HG03095 (cell line): Measurements from ENCODE around the gene KLHDC1.
"Not testable (repeated sequence)": the region's sequence is repeated elsewhere in the genome, so short reads cannot be mapped to it uniquely, and the experiment has no call there.

ENCODE experiments used
- ATAC-seq: cut with Tn5 transposase; IDR thresholded peaks from one replicate; pipeline ENCODE4 v1.9.1; 2021; ENCODE audit warnings: moderate library complexity; ENCODE audit not compliant: unreplicated experiment

Gene KLHDC1

DNA sequence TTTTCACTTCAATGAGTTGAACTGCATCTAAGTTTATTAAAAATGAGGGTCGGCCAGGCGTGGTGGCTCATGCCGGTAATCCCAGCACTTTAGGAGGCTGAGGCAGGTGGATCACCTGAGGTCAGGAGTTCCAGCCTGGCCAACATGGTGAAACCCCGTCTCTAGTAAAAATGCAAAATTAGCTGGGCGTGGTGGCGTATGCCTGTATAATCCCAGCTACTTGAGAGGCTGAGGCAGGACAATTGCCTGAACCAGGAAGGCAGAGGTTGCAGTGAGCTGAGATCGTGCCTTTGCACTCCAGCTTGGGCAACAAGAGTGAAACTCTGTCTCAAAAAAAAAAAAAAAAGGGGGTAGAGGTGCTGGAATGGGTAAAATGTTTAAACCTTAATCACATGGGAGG, 88.1 kb downstream of the KLHDC1 start:
- not testable (repeated sequence) for ATAC-seq

DNA sequence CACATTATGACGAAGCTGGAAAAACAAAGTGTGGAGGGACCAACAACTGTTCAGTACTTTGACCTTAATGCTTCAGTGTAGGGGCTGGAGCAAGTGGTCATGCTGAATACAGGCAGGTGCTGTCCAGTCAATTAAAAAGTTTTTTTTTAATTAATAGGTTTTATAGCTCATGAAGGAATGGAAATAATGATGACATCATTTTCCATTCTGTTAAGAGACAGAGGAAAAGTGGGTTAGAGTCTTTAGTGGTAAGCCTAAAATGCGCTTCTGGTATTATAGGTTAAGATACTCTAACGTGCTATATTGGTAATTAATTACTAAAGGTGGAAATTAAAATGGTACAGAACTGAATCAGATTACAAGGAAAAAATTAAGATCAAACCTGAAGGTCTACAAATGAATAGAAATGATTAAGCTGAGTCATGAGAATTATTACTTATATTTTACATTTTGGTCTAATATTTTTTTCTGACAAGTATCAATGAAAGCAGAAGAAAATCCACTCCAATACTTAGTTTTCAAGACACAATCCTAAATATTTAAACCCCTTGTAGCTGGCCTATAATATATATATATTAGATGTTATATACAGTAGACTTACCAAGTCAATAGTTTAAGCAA, 90.6 kb downstream of the KLHDC1 start:
- ATAC-seq = no peak

DNA sequence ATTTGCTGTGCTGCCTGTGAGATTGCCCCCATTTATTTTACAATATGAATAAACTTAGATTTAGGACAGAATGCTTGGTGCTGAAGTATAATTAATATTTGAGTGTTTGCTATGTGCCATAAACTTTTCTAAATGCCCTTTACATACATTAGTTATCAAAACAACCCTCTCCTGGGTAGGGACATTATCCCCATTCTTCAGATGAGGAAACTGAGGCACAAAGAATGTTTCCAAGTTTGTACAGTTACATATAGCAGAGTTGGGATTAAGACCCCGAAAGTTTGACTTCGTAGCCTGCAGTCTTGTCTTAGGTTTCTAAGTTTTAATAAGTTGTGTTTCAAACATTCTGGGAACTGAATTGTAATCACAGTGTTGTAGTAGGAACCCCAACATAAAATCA, 93.4 kb downstream of the KLHDC1 start:
- no peak for ATAC-seq

DNA sequence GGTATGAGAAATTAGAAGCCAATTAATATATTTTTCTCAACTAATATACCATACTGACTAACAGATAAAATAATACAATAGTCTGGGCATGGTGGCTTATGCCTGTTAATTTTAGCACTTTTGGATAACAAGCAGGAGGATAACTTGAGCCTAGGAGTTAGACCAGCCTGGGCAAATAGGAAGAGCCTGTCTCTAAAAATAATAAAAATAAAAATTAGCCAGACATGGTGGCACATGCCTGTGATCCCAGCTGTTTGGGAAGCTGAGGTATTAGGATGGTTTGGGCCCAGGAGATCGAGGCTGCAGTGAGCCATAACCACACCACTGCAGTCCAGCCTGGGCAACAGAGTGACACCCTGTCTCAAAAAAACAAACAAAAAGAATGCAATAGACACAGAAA, 99.7 kb downstream of the KLHDC1 start:
- ATAC-seq = no peak

DNA sequence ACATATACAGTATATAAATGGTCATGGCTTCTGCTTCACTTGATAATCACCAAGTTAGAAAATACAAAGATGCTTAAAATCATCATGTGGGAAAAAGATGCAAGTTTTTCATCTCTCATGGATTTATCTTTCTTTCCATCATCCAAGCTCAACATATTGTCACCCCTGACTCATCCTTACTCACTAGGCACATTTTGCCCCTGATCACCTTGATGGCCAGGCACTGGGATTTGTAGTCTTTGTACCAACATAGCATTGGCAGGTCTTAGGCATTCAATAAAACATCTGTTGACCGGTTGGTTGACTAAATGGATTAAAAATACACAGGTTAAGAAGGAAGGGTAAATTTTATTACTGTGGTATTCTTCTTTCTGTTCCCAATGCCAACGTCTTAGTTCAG, 103.1 kb downstream of the KLHDC1 start:
- no peak for ATAC-seq
